HG03457 (cell line): ENCODE results near the gene QRICH2.

Source experiments
- ATAC-seq: cut with Tn5 transposase; IDR thresholded peaks from one replicate; pipeline ENCODE4 v1.9.1; 2021; ENCODE audit warnings: moderate number of reproducible peaks; ENCODE audit not compliant: unreplicated experiment

The QRICH2 gene

GRCh38 chr17:76279742-76280287, 28.3 kb downstream of the QRICH2 start:
- ATAC-seq: no peak

- no peak for ATAC-seq
Measured at GRCh38 chr17:76278952-76279741, 28.9 kb downstream of the QRICH2 start.

GRCh38 chr17:76278268-76278908, 29.7 kb downstream of the QRICH2 start:
- no peak for ATAC-seq

GRCh38 chr17:76277300-76278267, 30.5 kb downstream of the QRICH2 start:
- ATAC-seq: no peak

DNA sequence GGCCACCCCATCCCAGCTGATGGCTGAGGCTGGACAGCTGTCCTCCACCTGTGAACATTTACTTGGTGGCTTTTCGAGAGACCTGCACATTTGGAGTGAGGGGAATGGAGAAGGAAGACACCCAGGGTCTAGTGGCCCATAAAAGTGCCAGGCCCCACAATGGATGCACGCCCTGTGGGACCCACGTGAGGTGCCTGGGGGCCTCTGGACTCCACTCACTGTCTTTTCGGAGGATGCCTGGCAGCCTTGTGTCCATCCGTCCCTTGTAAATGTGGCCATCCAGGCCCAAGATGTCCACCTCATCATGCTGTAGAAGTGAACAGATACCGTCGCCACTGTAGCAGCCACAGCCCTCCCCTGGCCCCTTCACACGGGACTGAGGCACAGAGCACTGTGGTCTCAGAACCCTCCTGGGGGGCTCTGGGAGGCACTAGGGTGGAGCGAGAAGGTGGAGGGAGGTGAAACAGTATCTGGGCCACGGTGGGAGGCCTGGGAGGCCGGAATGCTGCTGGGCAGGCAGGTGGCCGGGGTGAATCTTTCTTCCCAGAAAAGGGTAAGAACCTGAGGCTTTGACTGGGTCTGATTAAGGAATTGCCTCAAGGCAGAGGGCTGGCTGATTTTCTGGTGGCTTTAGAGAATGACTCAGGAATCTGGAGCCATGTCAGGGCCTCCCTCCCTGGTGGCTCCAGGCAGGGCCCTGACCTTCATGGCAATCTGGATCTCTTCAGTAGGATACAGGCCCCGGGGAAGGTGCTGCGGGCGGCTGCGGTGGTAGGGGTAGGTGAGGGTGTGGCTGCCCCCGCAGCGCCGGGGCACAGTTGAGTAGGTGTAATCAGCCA, 31.4 kb downstream of the QRICH2 start:
- no peak for ATAC-seq

GRCh38 chr17:76276069-76276431, 32.0 kb downstream of the QRICH2 start:
- ATAC-seq: no peak

- no peak for ATAC-seq
Measured at GRCh38 chr17:76275382-76276068, 32.6 kb downstream of the QRICH2 start.

DNA sequence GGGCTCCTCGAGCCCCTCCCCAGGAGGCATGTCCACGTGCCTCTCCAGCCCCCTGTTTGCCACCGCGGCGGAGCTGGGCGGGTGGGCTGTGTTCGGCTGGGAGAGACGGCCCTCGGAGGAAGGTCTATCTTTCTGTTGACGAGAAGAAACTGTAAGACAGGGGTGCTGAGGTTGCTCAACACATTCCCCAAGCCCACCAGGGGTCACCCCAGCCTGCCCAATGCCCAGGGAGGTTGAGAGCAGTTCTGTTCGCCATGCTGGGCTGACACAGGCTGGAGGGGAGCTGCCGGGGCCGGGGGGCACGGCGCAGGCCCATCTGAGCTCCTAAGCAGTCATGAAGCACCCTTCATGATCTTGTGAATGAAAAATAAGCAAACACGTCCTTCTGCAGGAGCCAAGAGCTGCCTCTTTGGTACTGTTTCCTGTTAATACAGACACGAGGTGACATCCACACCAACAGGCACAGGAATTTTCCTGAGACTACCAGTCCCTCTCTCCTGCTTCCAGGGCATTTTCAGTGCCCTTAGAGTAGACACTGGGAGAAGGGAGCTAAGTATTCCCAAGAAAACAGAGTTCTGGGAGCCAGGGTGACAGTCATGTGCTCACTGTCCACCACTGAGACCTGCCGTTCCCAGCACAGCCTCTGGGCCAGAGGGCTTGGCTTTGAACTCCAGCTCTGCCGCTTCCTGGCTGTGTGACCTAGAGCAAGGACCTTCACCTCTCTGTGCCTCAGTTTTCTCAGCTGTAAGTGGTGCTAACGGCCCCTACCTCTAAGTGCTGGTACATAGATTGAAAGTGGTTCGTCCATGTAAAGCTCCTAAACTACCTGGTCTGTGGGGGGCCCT, 33.7 kb downstream of the QRICH2 start:
- ATAC-seq: no peak

- no peak for ATAC-seq
Measured at GRCh38 chr17:76273445-76274111, 34.5 kb downstream of the QRICH2 start.

DNA sequence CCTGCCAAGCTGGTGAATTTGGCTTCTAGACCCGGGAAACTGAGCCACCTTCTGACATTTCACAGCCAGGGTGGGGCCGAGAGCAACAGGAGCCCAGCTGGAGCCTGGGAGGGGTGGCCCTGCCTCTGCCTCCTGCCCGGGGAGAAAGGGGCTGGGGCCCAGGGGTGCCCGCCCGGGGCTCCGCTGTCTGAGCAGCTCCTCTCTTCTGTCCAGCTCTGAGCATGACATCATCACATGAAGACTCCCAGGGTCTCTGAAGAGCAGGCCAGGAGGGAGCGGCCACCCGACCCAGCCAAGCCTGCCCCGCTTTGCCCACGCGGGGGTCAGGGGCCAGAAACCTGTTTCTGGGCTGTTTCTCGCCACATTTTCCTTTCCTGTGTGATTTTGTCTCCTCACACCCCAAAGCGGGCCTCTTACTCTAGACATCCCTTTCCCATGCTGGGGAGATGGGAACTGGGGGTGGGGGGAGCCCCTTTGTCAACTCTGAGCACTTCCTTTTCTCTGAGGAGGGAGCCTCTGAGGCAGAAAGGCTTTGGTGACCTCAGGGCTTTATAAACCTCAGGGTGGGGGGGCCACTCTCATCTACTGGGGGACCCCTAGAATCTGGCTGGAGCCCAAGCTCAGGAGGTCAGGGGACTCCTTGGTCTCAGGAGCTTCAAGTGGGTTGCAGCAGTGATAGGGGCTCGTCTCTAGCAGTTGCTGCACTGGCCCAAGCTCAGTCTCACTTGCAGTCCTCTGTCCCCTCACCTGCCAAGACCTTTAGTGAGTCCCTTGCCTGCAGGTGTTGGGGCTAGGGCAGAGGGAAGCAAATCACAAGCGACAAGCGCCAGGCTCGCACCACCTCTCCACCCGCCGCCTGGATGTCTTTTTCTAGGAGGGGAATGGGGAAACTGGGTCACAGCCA, 35.3 kb downstream of the QRICH2 start:
- no peak for ATAC-seq

DNA sequence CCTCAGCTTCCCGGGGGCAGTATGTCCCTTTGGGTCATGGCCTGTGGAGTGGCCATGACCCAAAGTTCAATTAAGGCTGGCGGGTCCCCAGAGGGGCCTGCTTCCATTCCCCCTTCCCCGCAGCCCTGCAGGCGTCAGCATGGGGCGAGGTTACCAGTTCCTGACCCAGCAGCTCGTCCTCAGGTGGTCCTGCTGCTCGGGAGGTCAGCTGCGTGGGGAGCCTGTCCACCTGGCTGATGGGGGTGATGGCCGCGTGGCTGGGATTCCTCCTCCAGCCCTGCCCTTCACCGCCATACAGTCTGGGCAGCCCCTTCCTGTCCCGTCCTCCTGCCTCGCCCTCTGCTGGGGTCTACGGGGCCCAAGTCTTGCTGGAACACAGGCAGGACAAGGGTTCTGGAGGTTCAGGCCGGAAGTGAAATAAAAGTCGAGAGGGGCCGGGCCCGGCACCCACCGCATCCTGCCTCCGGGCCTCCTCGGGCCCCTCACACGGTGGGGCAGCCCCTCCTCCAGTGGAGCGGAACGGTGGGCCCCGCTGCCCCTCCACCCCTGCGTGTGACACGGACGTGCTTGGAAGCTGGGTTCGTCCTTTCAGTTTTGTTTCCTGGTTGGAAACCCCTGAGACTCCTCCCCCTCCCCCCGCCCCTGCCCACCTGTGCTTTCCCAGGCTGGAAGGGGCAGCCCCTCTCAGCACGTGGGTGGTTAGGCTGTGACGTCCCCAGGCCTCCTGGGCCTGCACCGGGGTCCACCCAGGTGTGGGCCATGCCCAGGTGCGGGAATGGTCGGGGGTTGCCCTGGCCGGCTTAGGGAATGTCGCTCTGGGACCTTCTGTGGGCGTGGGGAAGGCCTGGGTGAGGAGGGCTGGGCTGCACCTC, 36.2 kb downstream of the QRICH2 start:
- no peak for ATAC-seq

DNA sequence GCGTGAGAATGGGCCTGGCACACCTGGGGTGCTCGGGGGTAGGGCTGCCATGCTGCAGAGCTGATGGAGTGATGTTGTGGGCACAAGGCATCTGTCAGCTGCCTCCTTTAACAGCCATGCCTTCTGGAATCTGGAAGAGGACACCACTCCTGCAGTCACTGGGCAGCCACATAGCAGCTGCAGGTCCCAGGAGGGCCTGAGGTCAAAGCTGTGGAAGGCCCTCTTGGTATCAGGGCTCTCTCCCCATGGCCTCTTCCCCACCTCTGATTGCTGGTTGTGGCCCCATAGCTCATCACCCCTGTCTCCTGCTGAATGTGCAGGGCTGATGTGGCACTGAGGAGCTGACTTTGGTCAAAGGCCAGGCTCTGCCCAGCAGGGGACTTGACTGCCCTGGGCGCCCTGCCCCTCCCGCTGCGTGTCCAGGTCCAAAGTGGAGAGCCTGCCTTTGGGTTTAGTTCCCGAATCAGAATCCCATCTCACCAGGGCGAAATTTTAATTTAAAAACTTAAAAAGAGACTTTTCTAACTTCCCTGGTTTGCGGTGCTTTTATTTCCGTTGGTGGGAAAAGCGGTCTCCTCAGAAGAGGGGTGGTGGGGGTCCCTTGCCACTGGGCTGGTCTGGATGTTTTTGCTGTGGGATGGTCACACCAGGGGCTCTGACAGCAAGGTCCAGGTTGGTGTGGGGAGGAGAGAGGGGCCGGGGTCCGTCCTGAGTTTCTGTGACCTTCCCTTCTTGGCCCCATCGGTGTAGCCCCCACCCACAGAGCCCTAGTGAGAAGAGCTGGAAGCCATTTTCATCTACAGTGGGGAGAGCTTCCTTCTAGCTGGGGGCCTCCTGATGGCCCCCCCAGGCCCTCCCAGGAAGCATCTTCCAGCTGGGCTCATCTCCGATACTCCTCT, 37.1 kb downstream of the QRICH2 start:
- ATAC-seq: no peak

GRCh38 chr17:76270127-76270592, 37.9 kb downstream of the QRICH2 start:
- no peak for ATAC-seq

GRCh38 chr17:76268991-76269981, 38.8 kb downstream of the QRICH2 start:
- ATAC-seq: no peak
